ENCODE results near the gene SPATC1L. TPM values are rescaled to one million over a fixed set of nuclear protein-coding genes. Genes with fewer than 3 reads are reported as not detected.
"Not testable (repeated sequence)": the region's sequence is repeated elsewhere in the genome, so short reads cannot be mapped to it uniquely, and the experiment has no call there.

The SPATC1L gene
- total and polyA plus RNA-seq, 4 donors, result 4.8 to 32.3 (median 13.0) TPM

DNA sequence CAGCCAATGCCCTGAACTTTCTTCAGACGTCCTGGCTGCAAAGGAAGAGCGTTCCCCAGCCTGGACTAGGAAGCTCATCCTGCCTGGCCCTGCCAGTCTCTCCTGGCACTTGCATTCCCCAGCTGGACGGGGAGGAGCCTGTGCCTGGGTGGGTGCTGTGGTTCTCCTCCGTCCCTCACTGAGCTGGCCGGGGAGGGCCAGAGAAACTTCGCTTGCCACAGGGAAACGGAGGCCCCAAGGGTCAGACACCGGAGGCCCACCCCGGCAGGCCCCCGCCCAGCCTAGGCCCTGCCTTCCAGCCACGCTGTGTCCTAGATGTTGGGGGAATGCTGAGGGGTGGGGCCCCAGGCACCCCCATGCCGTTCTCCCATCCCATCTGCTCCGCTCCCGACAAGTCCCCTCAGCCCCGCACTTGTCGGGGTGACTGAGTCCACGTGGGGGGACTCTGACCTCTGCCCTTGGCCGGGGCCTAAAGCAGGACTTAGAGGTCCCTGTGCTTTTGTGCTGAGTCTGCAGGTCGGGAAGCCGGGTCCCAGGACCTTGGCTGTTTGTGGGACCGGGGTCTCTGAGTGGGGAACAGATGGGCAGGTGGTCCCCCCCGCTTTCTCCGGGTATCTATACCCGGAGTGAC is 33.7 kb downstream of the SPATC1L start:
- no peak for DNase-seq (ENCODE audit: low read depth in 4 of 6, low spot score in 6 of 6)
- Histone ChIP-seq H3K4me3 (ENCODE audit: low read depth, low read length) (no peak overlapping the region), H3K36me3 (ENCODE audit: control insufficient read depth, insufficient read depth, low read length) (peaks cover 16% of the 10 kb centered on the region), H3K9me3 (ENCODE audit: control insufficient read depth, insufficient read depth, low read length) (no peaks in the 10 kb centered on the region), H3K27me3 (ENCODE audit: control insufficient read depth, insufficient read depth, low read length) (no peaks in the 10 kb centered on the region), H3K27ac (ENCODE audit: low read depth, low read length) (no peak overlapping the region), H3K4me1 (ENCODE audit: control insufficient read depth, insufficient read depth, low read length) (peaks cover 13% of the 10 kb centered on the region)
- 86% methylated on average over 24 of the region's 24 CpGs for WGBS (ENCODE audit: insufficient coverage)

DNA sequence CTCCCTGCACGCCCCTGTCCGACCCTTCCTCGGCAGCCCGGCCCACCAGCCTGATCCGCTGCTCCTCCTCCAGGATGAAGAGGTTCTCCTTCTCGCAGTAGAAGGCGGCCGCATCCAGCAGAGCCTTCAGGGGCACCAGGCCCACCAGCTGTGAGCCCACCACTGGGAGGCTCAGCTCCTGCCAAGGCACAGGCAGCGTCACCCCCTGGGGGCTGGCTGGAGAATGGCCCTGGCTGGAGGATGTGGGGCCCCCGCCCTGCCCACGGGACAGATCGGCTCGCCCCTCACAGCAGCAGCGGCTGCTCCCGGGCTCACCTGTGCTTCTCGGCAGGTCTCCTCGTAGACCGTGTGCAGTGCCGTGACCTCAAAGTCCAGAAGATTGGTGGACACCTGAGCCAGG is 34.2 kb downstream of the SPATC1L start:
- H3K9me3 ChIP-seq (ENCODE audit: control insufficient read depth, insufficient read depth, low read length), result no peaks in the 10 kb centered on the region
- peaks cover 13% of the 10 kb centered on the region for H3K4me1 ChIP-seq (ENCODE audit: control insufficient read depth, insufficient read depth, low read length)
- no peak overlapping the region for H3K4me3 ChIP-seq (ENCODE audit: low read depth, low read length)
- H3K36me3 ChIP-seq (ENCODE audit: control insufficient read depth, insufficient read depth, low read length), result peaks cover 10% of the 10 kb centered on the region
- 78% methylated on average over 18 of the region's 19 CpGs for WGBS (ENCODE audit: insufficient coverage)
- no peak for DNase-seq (ENCODE audit: low read depth in 4 of 6, low spot score in 6 of 6)
- no peak overlapping the region for H3K27ac ChIP-seq (ENCODE audit: low read depth, low read length)
- no peaks in the 10 kb centered on the region for H3K27me3 ChIP-seq (ENCODE audit: control insufficient read depth, insufficient read depth, low read length)

DNA sequence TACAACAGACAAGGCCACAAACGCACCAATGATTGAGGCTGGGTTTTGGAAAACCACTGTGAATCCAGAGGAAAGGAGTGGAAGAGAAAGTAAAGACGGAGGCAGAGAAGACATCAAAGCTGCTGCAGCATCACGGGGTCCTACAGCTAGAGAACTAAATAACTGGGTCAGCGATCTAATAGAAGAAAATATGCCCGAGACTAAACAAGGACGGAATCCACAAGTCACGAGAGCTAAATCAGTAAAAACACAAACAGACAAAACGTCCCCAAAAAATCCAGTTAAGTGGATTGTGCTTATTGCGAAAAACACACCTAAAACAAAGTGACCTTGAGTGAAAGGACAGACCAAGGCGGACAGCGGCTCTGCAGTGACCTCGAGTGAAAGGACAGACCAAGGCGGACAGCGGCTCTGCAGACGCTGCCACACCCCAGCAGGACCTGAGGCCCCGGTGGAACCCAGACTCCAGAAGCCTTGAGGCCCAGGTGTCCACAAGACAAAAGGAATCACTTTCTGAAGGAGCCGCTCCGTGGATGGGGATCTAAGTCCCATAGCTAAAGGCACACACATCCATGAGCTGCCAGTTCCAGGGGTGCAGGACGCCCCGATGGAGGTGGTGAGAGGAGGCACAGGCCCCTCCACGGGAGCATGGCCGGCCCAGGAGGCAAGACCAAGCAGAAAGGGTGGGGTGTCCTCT is 34.9 kb downstream of the SPATC1L start:
- H3K4me3 ChIP-seq (ENCODE audit: low read depth, low read length), result no peak overlapping the region
- 84% methylated on average over 16 of the region's 22 CpGs for WGBS (ENCODE audit: insufficient coverage)

DNA sequence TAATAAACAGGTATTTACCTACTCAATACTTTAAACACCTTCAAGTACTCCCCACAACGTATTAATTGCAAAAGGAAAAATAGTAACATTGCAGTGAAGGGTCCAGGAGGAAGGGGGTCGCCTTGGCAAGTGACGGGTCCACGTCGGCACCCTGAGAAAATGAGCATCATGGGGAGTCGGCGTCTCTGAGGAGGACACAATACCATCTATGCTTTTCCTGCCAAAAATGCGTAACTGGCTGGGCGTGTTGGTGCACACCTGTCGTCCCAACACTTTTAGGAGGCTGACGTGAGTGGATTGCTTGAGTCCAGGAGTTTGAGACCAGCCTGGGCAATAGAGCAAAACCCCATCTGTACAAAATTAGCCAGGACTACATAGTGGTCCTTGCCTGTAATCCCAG is 36.2 kb downstream of the SPATC1L start:
- H3K4me3 ChIP-seq (ENCODE audit: low read depth, low read length), result no peak overlapping the region
- H3K9me3 ChIP-seq (ENCODE audit: control insufficient read depth, insufficient read depth, low read length), result no peaks in the 10 kb centered on the region
- H3K27ac ChIP-seq (ENCODE audit: low read depth, low read length), result no peak overlapping the region
- H3K4me1 ChIP-seq (ENCODE audit: control insufficient read depth, insufficient read depth, low read length), result peaks cover 4% of the 10 kb centered on the region
- H3K36me3 ChIP-seq (ENCODE audit: control insufficient read depth, insufficient read depth, low read length), result no peaks in the 10 kb centered on the region
- 98% methylated on average over 10 of the region's 11 CpGs for WGBS (ENCODE audit: insufficient coverage)
- DNase-seq (ENCODE audit: low read depth in 4 of 6, low spot score in 6 of 6), result no peak
- H3K27me3 ChIP-seq (ENCODE audit: control insufficient read depth, insufficient read depth, low read length), result no peaks in the 10 kb centered on the region

More for the DNA sequence above, 34.9 kb downstream of the SPATC1L start:
- DNase-seq (ENCODE audit: low read depth in 4 of 6, low spot score in 6 of 6), result no peak
- H3K36me3 ChIP-seq (ENCODE audit: control insufficient read depth, insufficient read depth, low read length), result peaks cover 3% of the 10 kb centered on the region
- no peaks in the 10 kb centered on the region for H3K9me3 ChIP-seq (ENCODE audit: control insufficient read depth, insufficient read depth, low read length)
- H3K4me1 ChIP-seq (ENCODE audit: control insufficient read depth, insufficient read depth, low read length), result peaks cover 13% of the 10 kb centered on the region
- no peak overlapping the region for H3K27ac ChIP-seq (ENCODE audit: low read depth, low read length)
- no peaks in the 10 kb centered on the region for H3K27me3 ChIP-seq (ENCODE audit: control insufficient read depth, insufficient read depth, low read length)

DNA sequence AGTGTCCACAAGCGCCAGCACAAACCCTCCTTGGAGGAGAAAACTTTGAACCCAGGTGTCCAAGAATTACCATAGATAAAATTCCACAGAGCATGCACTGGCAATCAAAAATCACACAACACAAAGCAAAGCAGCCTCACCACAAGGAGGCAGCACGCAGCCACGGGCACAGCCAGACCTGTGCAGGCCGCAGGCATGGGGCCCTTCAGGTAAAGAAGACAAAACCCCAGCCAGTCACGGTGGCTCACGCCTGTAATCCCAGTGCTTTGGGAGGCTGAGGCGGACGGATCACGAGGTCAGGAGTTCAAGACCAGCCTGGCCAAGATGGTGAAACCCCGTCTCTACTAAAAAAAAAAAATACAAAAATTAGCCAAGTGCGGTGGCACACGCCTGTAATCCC is 36.8 kb downstream of the SPATC1L start:
- not testable (repeated sequence) for H3K4me1 ChIP-seq (ENCODE audit: control insufficient read depth, insufficient read depth, low read length); H3K27me3 ChIP-seq (ENCODE audit: control insufficient read depth, insufficient read depth, low read length); H3K4me3 ChIP-seq (ENCODE audit: low read depth, low read length); DNase-seq (ENCODE audit: low read depth in 4 of 6, low spot score in 6 of 6); H3K9me3 ChIP-seq (ENCODE audit: control insufficient read depth, insufficient read depth, low read length); H3K36me3 ChIP-seq (ENCODE audit: control insufficient read depth, insufficient read depth, low read length); H3K27ac ChIP-seq (ENCODE audit: low read depth, low read length)
- 77% methylated on average over 12 of the region's 12 CpGs for WGBS (ENCODE audit: insufficient coverage)

DNA sequence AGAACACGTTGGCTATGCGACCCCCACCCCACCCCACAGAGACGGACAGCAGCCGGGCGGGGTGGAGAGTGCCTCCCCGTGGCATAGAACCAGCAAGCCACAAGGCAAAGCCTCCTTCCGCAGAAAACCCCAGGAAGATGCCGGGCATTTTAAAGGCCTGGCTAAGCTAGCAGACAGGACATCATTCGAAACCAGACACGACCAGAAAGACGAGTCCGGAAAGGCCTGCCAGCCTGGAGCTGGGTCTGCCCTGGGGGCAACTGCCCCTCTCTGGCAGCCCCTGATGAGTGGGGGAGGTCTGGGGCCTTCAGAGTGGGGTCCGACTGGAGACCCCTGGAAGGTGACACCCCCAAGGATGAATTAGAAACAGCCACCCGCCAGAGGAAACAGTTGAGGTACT is 37.4 kb downstream of the SPATC1L start:
- Histone ChIP-seq H3K9me3 (ENCODE audit: control insufficient read depth, insufficient read depth, low read length) (no peaks in the 10 kb centered on the region), H3K27me3 (ENCODE audit: control insufficient read depth, insufficient read depth, low read length) (no peaks in the 10 kb centered on the region), H3K27ac (ENCODE audit: low read depth, low read length) (no peak overlapping the region), H3K4me3 (ENCODE audit: low read depth, low read length) (no peak overlapping the region), H3K36me3 (ENCODE audit: control insufficient read depth, insufficient read depth, low read length) (no peaks in the 10 kb centered on the region), H3K4me1 (ENCODE audit: control insufficient read depth, insufficient read depth, low read length) (no peaks in the 10 kb centered on the region)
- DNase-seq (ENCODE audit: low read depth in 4 of 6, low spot score in 6 of 6), result no peak
- 77% methylated on average over 10 of the region's 14 CpGs for WGBS (ENCODE audit: insufficient coverage)

DNA sequence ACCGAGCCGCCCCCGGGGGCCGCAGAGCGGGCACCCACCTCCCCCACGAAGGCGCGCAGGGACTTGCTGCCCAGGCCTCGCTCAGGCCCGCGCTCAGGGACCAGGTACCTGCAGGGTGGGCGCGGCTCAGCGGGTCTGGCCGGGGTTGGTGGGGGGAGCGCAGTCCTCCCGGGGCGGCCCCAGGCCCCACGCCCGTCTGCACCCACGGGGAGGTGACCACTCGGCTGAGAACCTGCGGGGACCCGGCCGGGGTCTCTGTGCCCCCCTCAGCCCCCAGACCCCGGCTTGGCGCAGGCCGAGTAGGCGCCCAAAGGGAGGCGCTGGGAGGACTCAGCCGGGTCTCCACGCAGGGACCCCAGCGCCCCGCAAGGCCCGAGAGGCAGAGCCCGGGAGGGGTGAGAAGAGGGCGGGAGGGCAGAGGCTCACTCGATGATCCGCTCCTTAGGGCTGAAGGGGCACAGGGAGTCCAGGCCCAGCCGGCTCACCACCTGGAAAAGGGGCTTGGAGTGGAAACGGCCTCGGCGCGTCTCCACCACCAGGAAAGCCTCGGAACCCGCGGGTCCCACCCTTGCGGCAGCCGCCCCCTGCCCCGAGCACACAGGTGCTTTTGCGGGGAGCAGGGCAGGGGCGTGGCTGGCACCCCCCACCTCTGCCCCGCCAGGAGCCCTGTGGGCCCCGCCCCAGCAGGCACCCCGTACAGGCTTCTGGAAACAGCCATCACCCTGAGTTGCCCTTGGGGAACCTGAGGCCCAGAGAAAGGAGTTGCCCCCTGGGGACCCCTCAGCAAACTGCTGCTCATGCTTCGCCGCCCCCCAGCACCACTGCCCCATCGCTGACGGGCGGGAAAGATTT is 38.2 kb downstream of the SPATC1L start:
- WGBS (ENCODE audit: insufficient coverage), result 92% methylated on average over 58 of the region's 60 CpGs
- no peak for DNase-seq (ENCODE audit: low read depth in 4 of 6, low spot score in 6 of 6)

DNA sequence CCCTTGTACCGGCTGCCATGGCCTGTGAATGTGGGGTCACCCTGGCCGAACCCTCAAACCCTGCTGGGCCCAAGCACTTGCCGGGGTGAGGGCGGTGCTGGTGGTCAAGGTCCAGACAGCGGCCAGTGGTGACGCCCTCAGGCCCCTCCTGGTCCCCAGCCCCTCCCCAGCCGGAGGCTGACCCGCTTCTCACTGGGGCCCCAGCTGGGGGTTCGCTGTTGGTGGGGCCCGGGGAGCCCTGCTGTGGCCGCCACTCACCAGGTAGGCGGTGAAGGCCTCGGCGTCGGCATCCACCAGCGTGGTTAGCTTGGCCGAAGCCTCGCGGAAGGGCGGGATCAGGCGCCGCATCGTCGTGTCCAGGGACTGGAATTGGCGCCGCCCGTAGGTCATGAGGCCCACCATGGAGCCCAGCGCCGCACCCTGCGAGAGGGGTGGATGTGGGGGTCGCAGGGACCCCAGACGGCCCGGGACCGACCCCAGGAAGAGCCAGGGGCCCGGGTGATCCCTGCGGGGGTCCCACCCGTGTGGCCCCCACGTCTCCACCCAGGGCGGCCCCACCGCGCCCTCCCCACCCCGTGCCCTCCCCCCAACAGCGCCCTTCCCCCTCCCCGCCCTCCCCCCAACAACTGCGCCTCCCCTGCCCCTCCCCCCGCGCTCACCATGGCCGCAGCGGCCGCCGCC is 39.0 kb downstream of the SPATC1L start:
- H3K36me3 ChIP-seq (ENCODE audit: control insufficient read depth, insufficient read depth, low read length), result no peaks in the 10 kb centered on the region
- no peak for DNase-seq (ENCODE audit: low read depth in 4 of 6, low spot score in 6 of 6)
- no peaks in the 10 kb centered on the region for H3K4me1 ChIP-seq (ENCODE audit: control insufficient read depth, insufficient read depth, low read length)
- H3K4me3 ChIP-seq (ENCODE audit: low read depth, low read length), result no peak overlapping the region
- no peak overlapping the region for H3K27ac ChIP-seq (ENCODE audit: low read depth, low read length)
- no peaks in the 10 kb centered on the region for H3K27me3 ChIP-seq (ENCODE audit: control insufficient read depth, insufficient read depth, low read length)
- no peaks in the 10 kb centered on the region for H3K9me3 ChIP-seq (ENCODE audit: control insufficient read depth, insufficient read depth, low read length)
- WGBS (ENCODE audit: insufficient coverage), result 98% methylated on average over 31 of the region's 51 CpGs

More for the DNA sequence above, 38.2 kb downstream of the SPATC1L start:
- Histone ChIP-seq H3K4me1 (ENCODE audit: control insufficient read depth, insufficient read depth, low read length) (no peaks in the 10 kb centered on the region), H3K27me3 (ENCODE audit: control insufficient read depth, insufficient read depth, low read length) (no peaks in the 10 kb centered on the region), H3K4me3 (ENCODE audit: low read depth, low read length) (no peak overlapping the region), H3K36me3 (ENCODE audit: control insufficient read depth, insufficient read depth, low read length) (no peaks in the 10 kb centered on the region), H3K27ac (ENCODE audit: low read depth, low read length) (no peak overlapping the region), H3K9me3 (ENCODE audit: control insufficient read depth, insufficient read depth, low read length) (no peaks in the 10 kb centered on the region)

DNA sequence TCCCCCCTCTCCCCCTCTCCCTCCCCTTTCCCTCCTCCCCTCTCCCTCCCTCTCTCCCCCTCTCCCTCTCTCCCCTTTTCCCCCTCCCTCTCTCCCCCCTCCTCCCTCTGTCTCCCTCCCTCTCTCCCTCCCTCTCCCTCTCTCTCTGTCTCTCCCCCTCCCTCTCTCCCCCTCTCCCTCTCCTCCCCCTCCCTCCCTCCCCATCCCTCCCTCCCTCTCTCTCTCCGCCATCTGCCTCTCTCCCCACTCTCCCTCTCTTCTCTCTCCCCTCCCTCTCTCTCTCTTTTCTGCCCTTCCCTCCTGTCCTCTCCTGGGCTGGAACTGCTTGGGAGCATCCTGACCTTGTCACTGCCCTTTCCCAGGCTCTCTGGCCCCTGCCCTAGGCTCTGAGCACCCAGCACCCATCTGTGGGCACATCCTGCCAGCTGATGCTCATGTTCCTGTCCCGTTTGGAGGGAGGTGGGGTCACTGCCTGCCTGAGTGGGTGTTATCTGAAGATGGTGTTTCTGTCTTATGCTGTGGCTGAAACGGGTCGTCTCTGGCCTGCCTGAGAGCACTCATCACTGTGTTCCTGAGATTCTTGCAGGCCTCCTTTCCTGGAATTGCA is 39.7 kb downstream of the SPATC1L start:
- no peak overlapping the region for H3K27ac ChIP-seq (ENCODE audit: low read depth, low read length)
- H3K27me3 ChIP-seq (ENCODE audit: control insufficient read depth, insufficient read depth, low read length), result no peaks in the 10 kb centered on the region
- H3K4me1 ChIP-seq (ENCODE audit: control insufficient read depth, insufficient read depth, low read length), result no peaks in the 10 kb centered on the region
- no peaks in the 10 kb centered on the region for H3K9me3 ChIP-seq (ENCODE audit: control insufficient read depth, insufficient read depth, low read length)
- DNase-seq (ENCODE audit: low read depth in 4 of 6, low spot score in 6 of 6), result no peak
- no peaks in the 10 kb centered on the region for H3K36me3 ChIP-seq (ENCODE audit: control insufficient read depth, insufficient read depth, low read length)
- 48% methylated on average over 4 of the region's 4 CpGs for WGBS (ENCODE audit: insufficient coverage)
- no peak overlapping the region for H3K4me3 ChIP-seq (ENCODE audit: low read depth, low read length)
